Measurements from ENCODE around the gene CALM1.
A peak's percentile ranks its signal among the peaks of the same experiment; 100 is the strongest.

Gene CALM1

GRCh38 chr14:90398315-90398839 is 1.5 kb downstream of the CALM1 start:
- Histone ChIP-seq H3K27me3 (ENCODE audit: control insufficient read depth, insufficient read depth, low read length, poor library complexity, severe bottlenecking) (peaks cover 7% of the 10 kb centered on the region), H3K36me3 (ENCODE audit: control insufficient read depth, insufficient read depth, low read length) (peaks cover 24% of the 10 kb centered on the region), H3K9me3 (ENCODE audit: control insufficient read depth, low read length) (no peaks in the 10 kb centered on the region), H3K27ac (ENCODE audit: insufficient read depth, low read depth, low read length, poor library complexity, severe bottlenecking) (no peak overlapping the region), H3K4me3 (ENCODE audit: insufficient read depth, low read depth, low read length) (peak overlapping the region; percentile 58), H3K4me1 (ENCODE audit: control insufficient read depth, insufficient read depth, low read length) (peaks cover 9% of the 10 kb centered on the region)
- 3 to 4% methylated on average over 35 of the region's 35 CpGs for WGBS, 2 experiments

GRCh38 chr14:90398841-90399540 is 2.2 kb downstream of the CALM1 start:
- Histone ChIP-seq H3K9me3 (ENCODE audit: control insufficient read depth, low read length) (no peaks in the 10 kb centered on the region), H3K27ac (ENCODE audit: insufficient read depth, low read depth, low read length, poor library complexity, severe bottlenecking) (no peak overlapping the region), H3K4me3 (ENCODE audit: insufficient read depth, low read depth, low read length) (peak overlapping the region; percentile 58), H3K36me3 (ENCODE audit: control insufficient read depth, insufficient read depth, low read length) (peaks cover 30% of the 10 kb centered on the region), H3K4me1 (ENCODE audit: control insufficient read depth, insufficient read depth, low read length) (peaks cover 9% of the 10 kb centered on the region), H3K27me3 (ENCODE audit: control insufficient read depth, insufficient read depth, low read length, poor library complexity, severe bottlenecking) (peaks cover 7% of the 10 kb centered on the region)
- 33 to 37% methylated on average over 6 of the region's 8 CpGs for WGBS, 2 experiments

GRCh38 chr14:90399541-90400444 is 3.0 kb downstream of the CALM1 start:
- peaks cover 9% of the 10 kb centered on the region for H3K4me1 ChIP-seq (ENCODE audit: control insufficient read depth, insufficient read depth, low read length)
- WGBS, 2 experiments: 47 to 48% methylated on average over 13 of the region's 14 CpGs
- H3K4me3 ChIP-seq (ENCODE audit: insufficient read depth, low read depth, low read length): no peak overlapping the region
- H3K27me3 ChIP-seq (ENCODE audit: control insufficient read depth, insufficient read depth, low read length, poor library complexity, severe bottlenecking): peaks cover 7% of the 10 kb centered on the region
- H3K9me3 ChIP-seq (ENCODE audit: control insufficient read depth, low read length): no peaks in the 10 kb centered on the region
- H3K27ac ChIP-seq (ENCODE audit: insufficient read depth, low read depth, low read length, poor library complexity, severe bottlenecking): no peak overlapping the region
- peaks cover 34% of the 10 kb centered on the region for H3K36me3 ChIP-seq (ENCODE audit: control insufficient read depth, insufficient read depth, low read length)

GRCh38 chr14:90400904-90401561 is 4.2 kb downstream of the CALM1 start:
- Histone ChIP-seq H3K27ac (ENCODE audit: insufficient read depth, low read depth, low read length, poor library complexity, severe bottlenecking) (no peak overlapping the region), H3K9me3 (ENCODE audit: control insufficient read depth, low read length) (no peaks in the 10 kb centered on the region), H3K4me3 (ENCODE audit: insufficient read depth, low read depth, low read length) (no peak overlapping the region), H3K4me1 (ENCODE audit: control insufficient read depth, insufficient read depth, low read length) (peaks cover 9% of the 10 kb centered on the region), H3K27me3 (ENCODE audit: control insufficient read depth, insufficient read depth, low read length, poor library complexity, severe bottlenecking) (peaks cover 5% of the 10 kb centered on the region), H3K36me3 (ENCODE audit: control insufficient read depth, insufficient read depth, low read length) (peaks cover 39% of the 10 kb centered on the region)
- WGBS, 2 experiments: 95% methylated on average over 7 of the region's 7 CpGs

GRCh38 chr14:90402016-90402415 is 5.2 kb downstream of the CALM1 start:
- H3K4me3 ChIP-seq (ENCODE audit: insufficient read depth, low read depth, low read length): no peak overlapping the region
- WGBS, 2 experiments: 89 to 90% methylated on average over 6 of the region's 7 CpGs
- peaks cover 39% of the 10 kb centered on the region for H3K36me3 ChIP-seq (ENCODE audit: control insufficient read depth, insufficient read depth, low read length)
- H3K27me3 ChIP-seq (ENCODE audit: control insufficient read depth, insufficient read depth, low read length, poor library complexity, severe bottlenecking): no peaks in the 10 kb centered on the region
- no peak overlapping the region for H3K27ac ChIP-seq (ENCODE audit: insufficient read depth, low read depth, low read length, poor library complexity, severe bottlenecking)
- H3K4me1 ChIP-seq (ENCODE audit: control insufficient read depth, insufficient read depth, low read length): peaks cover 9% of the 10 kb centered on the region
- H3K9me3 ChIP-seq (ENCODE audit: control insufficient read depth, low read length): no peaks in the 10 kb centered on the region

- H3K36me3 ChIP-seq (ENCODE audit: control insufficient read depth, insufficient read depth, low read length): peaks cover 39% of the 10 kb centered on the region
- H3K4me1 ChIP-seq (ENCODE audit: control insufficient read depth, insufficient read depth, low read length): peaks cover 9% of the 10 kb centered on the region
- no peaks in the 10 kb centered on the region for H3K9me3 ChIP-seq (ENCODE audit: control insufficient read depth, low read length)
- no peak overlapping the region for H3K4me3 ChIP-seq (ENCODE audit: insufficient read depth, low read depth, low read length)
- 92 to 94% methylated on average over 2 of the region's 2 CpGs for WGBS, 2 experiments
- H3K27ac ChIP-seq (ENCODE audit: insufficient read depth, low read depth, low read length, poor library complexity, severe bottlenecking): no peak overlapping the region
- no peaks in the 10 kb centered on the region for H3K27me3 ChIP-seq (ENCODE audit: control insufficient read depth, insufficient read depth, low read length, poor library complexity, severe bottlenecking)
Observed at GRCh38 chr14:90403065-90403464, 6.2 kb downstream of the CALM1 start.

- H3K27me3 ChIP-seq (ENCODE audit: control insufficient read depth, insufficient read depth, low read length, poor library complexity, severe bottlenecking): no peaks in the 10 kb centered on the region
- peaks cover 39% of the 10 kb centered on the region for H3K36me3 ChIP-seq (ENCODE audit: control insufficient read depth, insufficient read depth, low read length)
- no peak overlapping the region for H3K27ac ChIP-seq (ENCODE audit: insufficient read depth, low read depth, low read length, poor library complexity, severe bottlenecking)
Observed at GRCh38 chr14:90405101-90405500, 8.3 kb downstream of the CALM1 start.

GRCh38 chr14:90405755-90406154 is 8.9 kb downstream of the CALM1 start:
- no peaks in the 10 kb centered on the region for H3K9me3 ChIP-seq (ENCODE audit: control insufficient read depth, low read length)
- H3K4me1 ChIP-seq (ENCODE audit: control insufficient read depth, insufficient read depth, low read length): no peaks in the 10 kb centered on the region
- no peaks in the 10 kb centered on the region for H3K27me3 ChIP-seq (ENCODE audit: control insufficient read depth, insufficient read depth, low read length, poor library complexity, severe bottlenecking)
- WGBS, 2 experiments: 96 to 100% methylated on average over 4 of the region's 4 CpGs
- peaks cover 37% of the 10 kb centered on the region for H3K36me3 ChIP-seq (ENCODE audit: control insufficient read depth, insufficient read depth, low read length)
- H3K27ac ChIP-seq (ENCODE audit: insufficient read depth, low read depth, low read length, poor library complexity, severe bottlenecking): no peak overlapping the region
- no peak overlapping the region for H3K4me3 ChIP-seq (ENCODE audit: insufficient read depth, low read depth, low read length)

More at GRCh38 chr14:90405101-90405500, 8.3 kb downstream of the CALM1 start:
- no peak overlapping the region for H3K4me3 ChIP-seq (ENCODE audit: insufficient read depth, low read depth, low read length)
- H3K4me1 ChIP-seq (ENCODE audit: control insufficient read depth, insufficient read depth, low read length): peaks cover under 1% of the 10 kb centered on the region
- 96 to 97% methylated on average over 9 of the region's 9 CpGs for WGBS, 2 experiments
- H3K9me3 ChIP-seq (ENCODE audit: control insufficient read depth, low read length): no peaks in the 10 kb centered on the region

GRCh38 chr14:90406384-90406798 is 9.6 kb downstream of the CALM1 start:
- 92 to 97% methylated on average over 3 of the region's 3 CpGs for WGBS, 2 experiments
- no peak overlapping the region for H3K27ac ChIP-seq (ENCODE audit: insufficient read depth, low read depth, low read length, poor library complexity, severe bottlenecking)
- H3K36me3 ChIP-seq (ENCODE audit: control insufficient read depth, insufficient read depth, low read length): peaks cover 32% of the 10 kb centered on the region

More at GRCh38 chr14:90406384-90406798, 9.6 kb downstream of the CALM1 start:
- no peaks in the 10 kb centered on the region for H3K27me3 ChIP-seq (ENCODE audit: control insufficient read depth, insufficient read depth, low read length, poor library complexity, severe bottlenecking)
- no peaks in the 10 kb centered on the region for H3K4me1 ChIP-seq (ENCODE audit: control insufficient read depth, insufficient read depth, low read length)
- no peak overlapping the region for H3K4me3 ChIP-seq (ENCODE audit: insufficient read depth, low read depth, low read length)
- H3K9me3 ChIP-seq (ENCODE audit: control insufficient read depth, low read length): no peaks in the 10 kb centered on the region

Data from ectodermal cell (in vitro differentiated cells).